Measurements from ENCODE around the gene NR1H4. TPM values are rescaled to one million over a fixed set of nuclear protein-coding genes. Genes with fewer than 3 reads are reported as not detected.
"Not testable (repeated sequence)": the region's sequence is repeated elsewhere in the genome, so short reads cannot be mapped to it uniquely, and the experiment has no call there.

Gene NR1H4
- total RNA-seq, 1 experiment from 2014 or later = 0.55 TPM

- DNase-seq (ENCODE audit: low read depth in 1 of 2, low spot score in 2 of 2) = no peak
- peaks cover 5% of the 10 kb centered on the region; the same call in 1 of the 2 replicates for H3K4me1 ChIP-seq (replicated peaks)
Measured at GRCh38 chr12:100544165-100544564, 70.5 kb downstream of the NR1H4 start.

GRCh38 chr12:100545092-100545491 lies 71.4 kb downstream of the NR1H4 start:
- Histone ChIP-seq H3K9me3 (replicated peaks) (no peaks in the 10 kb centered on the region), H3K4me3 (no peak overlapping the region), H3K27ac (no peak overlapping the region), H3K4me1 (replicated peaks) (peaks cover 5% of the 10 kb centered on the region; the same call in 1 of the 2 replicates), H3K27me3 (replicated peaks) (no peaks in the 10 kb centered on the region), H3K36me3 (no peaks in the 10 kb centered on the region)
- peak in 1 of 2 experiments; percentile 11 for DNase-seq (ENCODE audit: low read depth in 1 of 2, low spot score in 2 of 2)

More at GRCh38 chr12:100544165-100544564, 70.5 kb downstream of the NR1H4 start:
- H3K36me3 ChIP-seq = no peaks in the 10 kb centered on the region
- no peak overlapping the region for H3K4me3 ChIP-seq
- H3K27ac ChIP-seq = no peak overlapping the region
- H3K9me3 ChIP-seq (replicated peaks) = no peaks in the 10 kb centered on the region
- H3K27me3 ChIP-seq (replicated peaks) = no peaks in the 10 kb centered on the region

GRCh38 chr12:100553936-100554335 lies 80.3 kb downstream of the NR1H4 start:
- H3K27me3 ChIP-seq (replicated peaks) = 0 out of 2 replicates have a peak, but pooled peaks cover 3% of the 10 kb centered on the region
- H3K27ac ChIP-seq = no peak overlapping the region
- no peaks in the 10 kb centered on the region for H3K9me3 ChIP-seq (replicated peaks)
- H3K4me3 ChIP-seq = no peak overlapping the region
- H3K4me1 ChIP-seq (replicated peaks) = no peaks in the 10 kb centered on the region
- DNase-seq (ENCODE audit: low read depth in 1 of 2, low spot score in 2 of 2) = no peak
- H3K36me3 ChIP-seq = no peaks in the 10 kb centered on the region

GRCh38 chr12:100554608-100555077 lies 81.0 kb downstream of the NR1H4 start:
- Histone ChIP-seq H3K27me3 (replicated peaks) (0 out of 2 replicates have a peak, but pooled peaks cover 3% of the 10 kb centered on the region), H3K4me1 (replicated peaks) (no peaks in the 10 kb centered on the region), H3K4me3 (no peak overlapping the region), H3K9me3 (replicated peaks) (no peaks in the 10 kb centered on the region), H3K36me3 (no peaks in the 10 kb centered on the region), H3K27ac (no peak overlapping the region)
- peak; percentile 49 to 72 for DNase-seq (ENCODE audit: low read depth in 1 of 2, low spot score in 2 of 2)

GRCh38 chr12:100555722-100556121 lies 82.1 kb downstream of the NR1H4 start:
- Histone ChIP-seq H3K27me3 (replicated peaks) (0 out of 2 replicates have a peak, but pooled peaks cover 3% of the 10 kb centered on the region), H3K4me1 (replicated peaks) (no peaks in the 10 kb centered on the region), H3K27ac (no peak overlapping the region), H3K4me3 (no peak overlapping the region), H3K36me3 (no peaks in the 10 kb centered on the region), H3K9me3 (replicated peaks) (no peaks in the 10 kb centered on the region)
- DNase-seq (ENCODE audit: low read depth in 1 of 2, low spot score in 2 of 2) = no peak

- no peak for DNase-seq (ENCODE audit: low read depth in 1 of 2, low spot score in 2 of 2)
- no peaks in the 10 kb centered on the region for H3K36me3 ChIP-seq
- no peak overlapping the region for H3K4me3 ChIP-seq
- no peaks in the 10 kb centered on the region for H3K9me3 ChIP-seq (replicated peaks)
- 0 out of 2 replicates have a peak, but pooled peaks cover 3% of the 10 kb centered on the region for H3K27me3 ChIP-seq (replicated peaks)
- no peaks in the 10 kb centered on the region for H3K4me1 ChIP-seq (replicated peaks)
- no peak overlapping the region for H3K27ac ChIP-seq
Measured at GRCh38 chr12:100557357-100557756, 83.7 kb downstream of the NR1H4 start.

GRCh38 chr12:100559261-100559660 lies 85.6 kb downstream of the NR1H4 start:
- not testable (repeated sequence) for H3K4me1 ChIP-seq (replicated peaks); H3K36me3 ChIP-seq; H3K27ac ChIP-seq

GRCh38 chr12:100564090-100564489 lies 90.4 kb downstream of the NR1H4 start:
- Histone ChIP-seq H3K4me1 (replicated peaks) (no peaks in the 10 kb centered on the region), H3K27me3 (replicated peaks) (peaks cover 3% of the 10 kb centered on the region; the same call in 1 of the 2 replicates), H3K4me3 (no peak overlapping the region), H3K36me3 (no peaks in the 10 kb centered on the region), H3K27ac (no peak overlapping the region), H3K9me3 (replicated peaks) (no peaks in the 10 kb centered on the region)
- DNase-seq (ENCODE audit: low read depth in 1 of 2, low spot score in 2 of 2) = no peak

More at GRCh38 chr12:100559261-100559660, 85.6 kb downstream of the NR1H4 start:
- H3K27me3 ChIP-seq (replicated peaks); DNase-seq (ENCODE audit: low read depth in 1 of 2, low spot score in 2 of 2); H3K4me3 ChIP-seq; H3K9me3 ChIP-seq (replicated peaks): not testable (repeated sequence)

- Histone ChIP-seq H3K27me3 (replicated peaks) (peaks cover 7% of the 10 kb centered on the region; the same call in 1 of the 2 replicates), H3K27ac (no peak overlapping the region), H3K4me1 (replicated peaks) (no peaks in the 10 kb centered on the region), H3K4me3 (no peak overlapping the region), H3K36me3 (no peaks in the 10 kb centered on the region), H3K9me3 (replicated peaks) (no peaks in the 10 kb centered on the region)
- no peak for DNase-seq (ENCODE audit: low read depth in 1 of 2, low spot score in 2 of 2)
Measured at GRCh38 chr12:100564905-100565467, 91.3 kb downstream of the NR1H4 start.

- DNase-seq (ENCODE audit: low read depth in 1 of 2, low spot score in 2 of 2) = no peak
- no peak overlapping the region for H3K4me3 ChIP-seq
- peaks cover 7% of the 10 kb centered on the region; the same call in 1 of the 2 replicates for H3K27me3 ChIP-seq (replicated peaks)
- no peaks in the 10 kb centered on the region for H3K9me3 ChIP-seq (replicated peaks)
- H3K4me1 ChIP-seq (replicated peaks) = no peaks in the 10 kb centered on the region
- H3K36me3 ChIP-seq = no peaks in the 10 kb centered on the region
- no peak overlapping the region for H3K27ac ChIP-seq
Measured at GRCh38 chr12:100565987-100566545, 92.4 kb downstream of the NR1H4 start.

- no peak for DNase-seq (ENCODE audit: low read depth in 1 of 2, low spot score in 2 of 2)
- H3K36me3 ChIP-seq = no peaks in the 10 kb centered on the region
- H3K4me3 ChIP-seq = no peak overlapping the region
- H3K27me3 ChIP-seq (replicated peaks) = peaks cover 7% of the 10 kb centered on the region; the same call in 1 of the 2 replicates
- H3K9me3 ChIP-seq (replicated peaks) = no peaks in the 10 kb centered on the region
- no peak overlapping the region for H3K27ac ChIP-seq
- H3K4me1 ChIP-seq (replicated peaks) = no peaks in the 10 kb centered on the region
Measured at GRCh38 chr12:100566887-100567637, 93.4 kb downstream of the NR1H4 start.

GRCh38 chr12:100567945-100568344 lies 94.3 kb downstream of the NR1H4 start:
- Histone ChIP-seq H3K27ac (no peak overlapping the region), H3K9me3 (replicated peaks) (no peaks in the 10 kb centered on the region), H3K36me3 (no peaks in the 10 kb centered on the region)

GRCh38 chr12:100572184-100572583 lies 98.5 kb downstream of the NR1H4 start:
- Histone ChIP-seq H3K27ac (no peak overlapping the region), H3K36me3 (peaks cover 4% of the 10 kb centered on the region; the same call in 1 of the 2 replicates), H3K4me1 (replicated peaks) (peaks cover 21% of the 10 kb centered on the region), H3K4me3 (no peak overlapping the region), H3K9me3 (replicated peaks) (no peaks in the 10 kb centered on the region), H3K27me3 (replicated peaks) (peaks cover 7% of the 10 kb centered on the region; the same call in 1 of the 2 replicates)
- DNase-seq (ENCODE audit: low read depth in 1 of 2, low spot score in 2 of 2) = no peak

More at GRCh38 chr12:100567945-100568344, 94.3 kb downstream of the NR1H4 start:
- H3K4me3 ChIP-seq = no peak overlapping the region
- peaks cover 7% of the 10 kb centered on the region; the same call in 1 of the 2 replicates for H3K27me3 ChIP-seq (replicated peaks)
- no peak for DNase-seq (ENCODE audit: low read depth in 1 of 2, low spot score in 2 of 2)
- peaks cover 1% of the 10 kb centered on the region for H3K4me1 ChIP-seq (replicated peaks)
